ENCODE results near the gene CGN.
"Not testable (repeated sequence)": the region's sequence is repeated elsewhere in the genome, so short reads cannot be mapped to it uniquely, and the experiment has no call there.

Gene CGN

GRCh38 chr1:151516031-151516511 is 4.9 kb downstream of the CGN start:
- DNase-seq (ENCODE audit: low spot score) = no peak
- in situ Hi-C loops (cut with MboI; ENCODE audit: low sequenced_read_pairs, unreplicated experiment) = no loop called here
- TF ChIP-seq CTCF (IDR thresholded peaks at IDR 0.05; ENCODE audit: borderline replicate concordance, control extremely low read depth, extremely low read depth, insufficient read depth, missing control alignments) = no peak

GRCh38 chr1:151518431-151518830 is 7.2 kb downstream of the CGN start:
- DNase-seq (ENCODE audit: low spot score) = no peak
- in situ Hi-C loops (cut with MboI; ENCODE audit: low sequenced_read_pairs, unreplicated experiment) = no loop called here
- TF ChIP-seq CTCF (IDR thresholded peaks at IDR 0.05; ENCODE audit: borderline replicate concordance, control extremely low read depth, extremely low read depth, insufficient read depth, missing control alignments) = no peak

GRCh38 chr1:151518936-151519335 is 7.7 kb downstream of the CGN start:
- TF ChIP-seq CTCF (IDR thresholded peaks at IDR 0.05; ENCODE audit: borderline replicate concordance, control extremely low read depth, extremely low read depth, insufficient read depth, missing control alignments) = no peak
- in situ Hi-C loops (cut with MboI; ENCODE audit: low sequenced_read_pairs, unreplicated experiment) = no loop called here
- DNase-seq (ENCODE audit: low spot score) = no peak

- no peak for TF ChIP-seq CTCF (IDR thresholded peaks at IDR 0.05; ENCODE audit: borderline replicate concordance, control extremely low read depth, extremely low read depth, insufficient read depth, missing control alignments)
- in situ Hi-C loops (cut with MboI; ENCODE audit: low sequenced_read_pairs, unreplicated experiment) = no loop called here
- DNase-seq (ENCODE audit: low spot score) = no peak
Observed at GRCh38 chr1:151519667-151520066, 8.5 kb downstream of the CGN start.

GRCh38 chr1:151520359-151520758 is 9.2 kb downstream of the CGN start:
- DNase-seq (ENCODE audit: low spot score) = peak; percentile 49
- in situ Hi-C loops (cut with MboI; ENCODE audit: low sequenced_read_pairs, unreplicated experiment) = no loop called here
- peak; percentile 30 for TF ChIP-seq CTCF (IDR thresholded peaks at IDR 0.05; ENCODE audit: borderline replicate concordance, control extremely low read depth, extremely low read depth, insufficient read depth, missing control alignments)

GRCh38 chr1:151522427-151522826 is 11.2 kb downstream of the CGN start:
- in situ Hi-C loops (cut with MboI; ENCODE audit: low sequenced_read_pairs, unreplicated experiment); DNase-seq (ENCODE audit: low spot score): not testable (repeated sequence)

- no peak for DNase-seq (ENCODE audit: low spot score)
- in situ Hi-C loops (cut with MboI; ENCODE audit: low sequenced_read_pairs, unreplicated experiment) = no loop called here
- no peak for TF ChIP-seq CTCF (IDR thresholded peaks at IDR 0.05; ENCODE audit: borderline replicate concordance, control extremely low read depth, extremely low read depth, insufficient read depth, missing control alignments)
Observed at GRCh38 chr1:151523326-151523725, 12.1 kb downstream of the CGN start.
